Fibroblast of lung (primary cell): ENCODE measurements around the gene NBPF3. TPM values are rescaled to one million over a fixed set of nuclear protein-coding genes. Genes with fewer than 3 reads are reported as not detected.

ENCODE experiments used
- DNase-seq, 2 donors: peaks; one replicate each; pipeline versions ENCODE4 v3.0.0 to v3.0.0-alpha.2; 2010; ENCODE audit warnings: low read depth in 2 of 2
- H2AFZ ChIP-seq: 2 replicates; pipeline ENCODE4 v1.5.1; 2012; ENCODE audit warnings: low read length, control low read depth, inconsistent platforms
- H3K27ac ChIP-seq: 2 replicates; pipeline ENCODE4 v1.5.1; 2011; ENCODE audit warnings: low read length, control low read depth; ENCODE audit not compliant: insufficient read depth
- H3K27me3 ChIP-seq: 2 replicates; pipeline ENCODE4 v1.5.1; 2011; ENCODE audit warnings: mild to moderate bottlenecking, low read length; ENCODE audit not compliant: control insufficient read depth, insufficient read depth
- H3K36me3 ChIP-seq: 2 replicates; pipeline ENCODE4 v1.5.1; 2011; ENCODE audit warnings: low read length; ENCODE audit not compliant: control insufficient read depth, insufficient read depth
- H3K4me1 ChIP-seq: 2 replicates; pipeline ENCODE4 v1.5.1; 2011; ENCODE audit warnings: low read length; ENCODE audit not compliant: control insufficient read depth, insufficient read depth; ENCODE audit errors: extremely low read depth
- H3K4me2 ChIP-seq: 2 replicates; pipeline ENCODE4 v1.5.1; 2011; ENCODE audit warnings: low read length, control low read depth; ENCODE audit not compliant: insufficient read depth; ENCODE audit errors: extremely low read depth
- H3K4me3 ChIP-seq, 4 experiments: fragments of 200-600 bp in 1 of 4; sonication (generic) in 1 of 4; replicated peaks in 1 of 4; 2 replicates each; pipeline ENCODE4 v1.5.1; 2011 to 2016; ENCODE audit warnings: low read length in 4 of 4, low read depth in 3 of 4, mild to moderate bottlenecking in 3 of 4, control low read depth in 2 of 4, inconsistent platforms in 1 of 4, mixed read lengths in 1 of 4; ENCODE audit not compliant: insufficient read depth in 1 of 4; ENCODE audit errors: control extremely low read depth in 1 of 4
- H3K79me2 ChIP-seq: 2 replicates; pipeline ENCODE4 v1.5.1; 2012; ENCODE audit warnings: mild to moderate bottlenecking, low read length, inconsistent platforms; ENCODE audit not compliant: control insufficient read depth, insufficient read depth
- H3K9ac ChIP-seq: 2 replicates; pipeline ENCODE4 v1.5.1; 2011; ENCODE audit warnings: mild to moderate bottlenecking, low read length, control low read depth; ENCODE audit not compliant: insufficient read depth
- H3K9me3 ChIP-seq: 2 replicates; pipeline ENCODE4 v1.5.1; 2012; ENCODE audit warnings: low read depth, low read length; ENCODE audit not compliant: control insufficient read depth, insufficient read depth
- H4K20me1 ChIP-seq: 2 replicates; pipeline ENCODE4 v1.5.1; 2011; ENCODE audit warnings: low read length; ENCODE audit not compliant: control insufficient read depth, insufficient read depth; ENCODE audit errors: extremely low read depth
- EZH2 ChIP-seq: IDR thresholded peaks from 2 replicates; pipeline ENCODE4 v1.5.1; 2012; ENCODE audit warnings: low read length, control low read depth, mild to moderate bottlenecking; ENCODE audit errors: missing control alignments
- polyA plus RNA-seq, 2 donors: library from polyadenylated mRNA; depleted of rRNA in 1 of 2; stranded (reverse) in 1 of 2; unstranded in 1 of 2; fragments of >200 nt; gene quantifications; 2 replicates each; pipeline ENCODE4 v1.2.1, GENCODE V29; 2011 to 2012; ENCODE audit warnings: missing spikeins in 1 of 2
- total RNA-seq: library from RNA; depleted of rRNA; stranded (reverse); fragments of >200 nt; gene quantifications from 2 replicates; pipeline ENCODE4 v1.2.1, GENCODE V29; 2014
- TF ChIP-seq, protein P1 (sequence below), 2 donors: IDR thresholded peaks in 1 of 2; conservative IDR thresholded peaks in 1 of 2; 1 replicate in 1 of 2; 2 replicates in 1 of 2; pipeline ENCODE4 v1.5.1; 2011 to 2012; ENCODE audit warnings: low read length in 2 of 2, control low read depth in 1 of 2, inconsistent platforms in 1 of 2, low read depth in 1 of 2, mild to moderate bottlenecking in 1 of 2

Gene NBPF3
- total and polyA plus RNA-seq, 2 donors (not counting 1 experiment from before 2014, with no cell fraction given), result 20.4 to 35.0 TPM

DNA sequence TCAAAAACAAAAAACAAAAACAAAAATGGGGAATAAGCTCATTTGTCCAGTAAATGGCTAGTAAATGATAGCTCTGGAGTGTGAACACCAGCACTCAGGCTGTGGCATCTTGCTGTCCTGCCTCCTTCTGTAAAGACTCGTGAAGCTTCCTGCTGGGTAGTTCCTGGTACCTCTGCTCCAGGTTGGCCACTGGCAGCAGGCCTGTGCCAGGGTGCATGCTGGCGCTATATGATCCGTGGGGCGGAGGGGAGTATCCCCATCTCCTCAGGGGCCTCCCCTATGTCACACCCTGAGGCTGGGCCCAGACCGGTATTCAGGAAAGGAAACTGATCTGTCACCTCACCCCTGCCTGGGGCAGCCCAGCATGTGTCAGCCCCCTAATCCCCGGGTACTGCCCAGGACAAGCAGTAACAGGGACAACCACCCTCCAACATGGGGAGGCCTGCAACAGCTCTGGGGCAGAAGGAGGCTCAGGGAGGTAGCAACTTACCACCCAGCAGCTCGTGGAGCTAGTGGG, 83.4 kb downstream of the NBPF3 start:
- no peaks in the 10 kb centered on the region for H3K9me3 ChIP-seq
- no peak for DNase-seq
- no peak for TF ChIP-seq EZH2
- TF ChIP-seq, protein P1, sequence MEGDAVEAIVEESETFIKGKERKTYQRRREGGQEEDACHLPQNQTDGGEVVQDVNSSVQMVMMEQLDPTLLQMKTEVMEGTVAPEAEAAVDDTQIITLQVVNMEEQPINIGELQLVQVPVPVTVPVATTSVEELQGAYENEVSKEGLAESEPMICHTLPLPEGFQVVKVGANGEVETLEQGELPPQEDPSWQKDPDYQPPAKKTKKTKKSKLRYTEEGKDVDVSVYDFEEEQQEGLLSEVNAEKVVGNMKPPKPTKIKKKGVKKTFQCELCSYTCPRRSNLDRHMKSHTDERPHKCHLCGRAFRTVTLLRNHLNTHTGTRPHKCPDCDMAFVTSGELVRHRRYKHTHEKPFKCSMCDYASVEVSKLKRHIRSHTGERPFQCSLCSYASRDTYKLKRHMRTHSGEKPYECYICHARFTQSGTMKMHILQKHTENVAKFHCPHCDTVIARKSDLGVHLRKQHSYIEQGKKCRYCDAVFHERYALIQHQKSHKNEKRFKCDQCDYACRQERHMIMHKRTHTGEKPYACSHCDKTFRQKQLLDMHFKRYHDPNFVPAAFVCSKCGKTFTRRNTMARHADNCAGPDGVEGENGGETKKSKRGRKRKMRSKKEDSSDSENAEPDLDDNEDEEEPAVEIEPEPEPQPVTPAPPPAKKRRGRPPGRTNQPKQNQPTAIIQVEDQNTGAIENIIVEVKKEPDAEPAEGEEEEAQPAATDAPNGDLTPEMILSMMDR (conservative IDR thresholded peaks at IDR 0.05 in 1 of 2, IDR thresholded peaks at IDR 0.05 in 1 of 2; ENCODE audit: low read depth in 1 of 2, low read length in 2 of 2), result no peak
- no peak overlapping the region for H3K4me3 ChIP-seq
- no peaks in the 10 kb centered on the region for H3K4me1 ChIP-seq
- H2AFZ ChIP-seq, result no peak overlapping the region
- H3K27me3 ChIP-seq, result no peaks in the 10 kb centered on the region
- H4K20me1 ChIP-seq, result no peaks in the 10 kb centered on the region
- no peak overlapping the region for H3K4me2 ChIP-seq
- H3K27ac ChIP-seq, result no peak overlapping the region
- no peak overlapping the region for H3K9ac ChIP-seq
- H3K36me3 ChIP-seq, result no peaks in the 10 kb centered on the region
- no peaks in the 10 kb centered on the region for H3K79me2 ChIP-seq

DNA sequence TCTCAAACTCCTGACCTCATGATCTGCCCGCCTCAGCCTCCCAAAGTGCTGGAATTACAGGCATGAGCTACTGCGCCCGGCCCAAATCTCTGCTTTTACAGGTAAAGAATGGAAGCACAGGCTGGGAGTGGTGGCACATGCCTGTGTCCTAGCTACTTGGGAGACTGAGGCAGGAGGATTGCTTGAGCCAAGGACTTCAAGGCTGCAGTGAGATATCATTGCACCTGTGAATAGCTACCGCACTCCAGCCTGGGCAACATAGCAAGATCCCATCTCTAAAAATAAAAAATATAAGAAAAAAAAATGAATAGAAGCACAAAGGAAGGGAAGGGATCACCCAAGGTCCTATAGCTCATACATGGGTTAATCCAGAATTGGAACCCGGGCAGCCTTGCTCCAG, 84.3 kb downstream of the NBPF3 start:
- no peak overlapping the region for H3K9ac ChIP-seq
- no peaks in the 10 kb centered on the region for H4K20me1 ChIP-seq
- H3K27ac ChIP-seq, result no peak overlapping the region
- no peaks in the 10 kb centered on the region for H3K9me3 ChIP-seq
- TF ChIP-seq, protein P1 (conservative IDR thresholded peaks at IDR 0.05 in 1 of 2, IDR thresholded peaks at IDR 0.05 in 1 of 2; ENCODE audit: low read depth in 1 of 2, low read length in 2 of 2), result no peak
- TF ChIP-seq EZH2, result no peak
- H3K36me3 ChIP-seq, result no peaks in the 10 kb centered on the region
- H3K79me2 ChIP-seq, result no peaks in the 10 kb centered on the region
- H3K27me3 ChIP-seq, result no peaks in the 10 kb centered on the region
- no peak overlapping the region for H3K4me3 ChIP-seq
- no peak overlapping the region for H2AFZ ChIP-seq
- H3K4me1 ChIP-seq, result no peaks in the 10 kb centered on the region
- DNase-seq, result no peak
- H3K4me2 ChIP-seq, result no peak overlapping the region

DNA sequence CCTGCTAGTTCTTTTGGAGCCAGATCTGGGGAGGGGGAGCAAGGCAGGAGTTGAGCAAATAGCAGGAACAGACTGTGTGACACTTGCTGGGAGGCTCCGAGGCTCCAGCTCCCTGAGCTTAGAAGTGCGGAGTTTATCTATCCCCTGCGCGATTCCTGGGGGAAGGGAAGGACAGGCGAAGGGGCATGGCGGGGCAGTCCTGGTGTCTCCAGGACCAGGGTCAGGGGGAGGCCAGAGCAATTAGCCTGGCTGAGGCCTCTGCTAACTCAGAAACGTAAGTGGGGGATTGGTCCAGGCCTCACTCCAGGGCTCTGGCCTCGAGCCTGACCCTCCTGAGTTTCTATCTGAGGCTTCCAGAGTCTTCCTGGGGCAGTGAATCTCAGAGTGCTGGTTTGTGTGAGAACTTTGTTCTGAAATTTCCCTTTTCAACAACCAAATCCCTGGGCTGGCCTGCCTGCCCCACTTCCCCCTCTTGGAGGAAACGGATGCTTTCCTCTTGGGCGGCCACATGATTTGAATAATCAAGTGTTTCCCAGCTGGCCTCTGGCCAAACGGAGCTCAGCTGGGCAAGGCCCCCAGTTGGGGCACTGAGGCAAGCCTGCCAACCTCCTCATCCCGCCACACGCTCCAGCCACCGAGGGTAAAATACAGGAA, 84.9 kb downstream of the NBPF3 start:
- Histone ChIP-seq H3K4me2 (no peak overlapping the region), H3K36me3 (no peaks in the 10 kb centered on the region), H3K27me3 (no peaks in the 10 kb centered on the region), H3K27ac (no peak overlapping the region), H3K79me2 (no peaks in the 10 kb centered on the region), H4K20me1 (no peaks in the 10 kb centered on the region), H2AFZ (no peak overlapping the region), H3K9me3 (no peaks in the 10 kb centered on the region), H3K9ac (no peak overlapping the region), H3K4me3 (no peak overlapping the region), H3K4me1 (no peaks in the 10 kb centered on the region)
- no peak for DNase-seq
- no peak for TF ChIP-seq EZH2
- TF ChIP-seq, protein P1 (conservative IDR thresholded peaks at IDR 0.05 in 1 of 2, IDR thresholded peaks at IDR 0.05 in 1 of 2; ENCODE audit: low read depth in 1 of 2, low read length in 2 of 2), result no peak
